K562 (cell line): ENCODE results near the gene DHCR7. TPM values are rescaled to one million over a fixed set of nuclear protein-coding genes. Genes with fewer than 3 reads are reported as not detected.

Source experiments
- ATAC-seq: fragments of 200-7000 bp; cut with Tn5 transposase; 3 replicates; pipeline ENCODE4 v1.9.1; 2020; ENCODE audit warnings: moderate library complexity
- BruUV-seq: library from RNA; stranded (reverse); fragments of 400-500 nt; replicated peaks from 2 replicates; lab custom pipeline; 2021; lab: Mats Ljungman, UMichigan
- CTCF ChIA-PET: fragments of 300-600 bp; formaldehyde crosslinking; extraction: SDS; loops from one replicate; lab custom pipeline; 2021; ENCODE audit warnings: low intra/inter-chr PET ratio; lab: Yijun Ruan, JAX
- POLR2A ChIA-PET: fragments of 300-600, 350-650 bp; sonication (Branson Sonifier 250); formaldehyde crosslinking; extraction: SDS; loops from one replicate; lab custom pipeline; 2021; ENCODE audit warnings: antibody characterized with exemption, inconsistent platforms; lab: Yijun Ruan, JAX
- DNase-seq, 4 experiments: peaks; one replicate each; pipeline versions ENCODE4 v3.0.0 to v3.0.0-alpha.2; 2011 to 2018; ENCODE audit warnings: low spot score in 3 of 4, mixed read lengths in 3 of 4; ENCODE audit errors: extremely low read depth in 1 of 4
- FAIRE-seq: peaks from 2 replicates; lab custom pipeline; 2011; peaks lifted over from hg19 to GRCh38; lab: Jason Lieb, UNC
- H2AFZ ChIP-seq: 2 replicates; pipeline ENCODE4 v1.6.0; 2011; ENCODE audit warnings: low read depth, low read length, control low read depth, inconsistent platforms
- H3K27ac ChIP-seq: fragments of 200-600 bp; 3 replicates; pipeline ENCODE4 v1.8.0; 2011; ENCODE audit warnings: low read depth, mild to moderate bottlenecking, control low read depth, inconsistent platforms, low read length, moderate library complexity, mixed read lengths; ENCODE audit errors: extremely low read depth
- H3K27me3 ChIP-seq, 2 experiments: fragments of 300-600 bp in 1 of 2; 2 replicates in 1 of 2; 3 replicates in 1 of 2; pipeline versions ENCODE4 v1.6.0 to v1.8.0; 2011; ENCODE audit warnings: inconsistent platforms in 2 of 2, low read length in 2 of 2, mild to moderate bottlenecking in 1 of 2, mixed read lengths in 1 of 2, moderate library complexity in 1 of 2; ENCODE audit not compliant: control insufficient read depth in 2 of 2, insufficient read depth in 2 of 2
- H3K36me3 ChIP-seq: fragments of 300-600 bp; 3 replicates; pipeline ENCODE4 v1.8.0; 2011; ENCODE audit warnings: mild to moderate bottlenecking, low read length, inconsistent platforms; ENCODE audit not compliant: control insufficient read depth, insufficient read depth
- H3K4me1 ChIP-seq, 2 experiments: fragments of 200-600 bp in 1 of 2; replicated peaks in 1 of 2; 2 replicates in 1 of 2; 3 replicates in 1 of 2; pipeline versions ENCODE4 v1.5.1 to v1.8.0; 2011; ENCODE audit warnings: inconsistent platforms in 2 of 2, low read length in 2 of 2, mild to moderate bottlenecking in 1 of 2, mixed read lengths in 1 of 2, moderate library complexity in 1 of 2; ENCODE audit not compliant: control insufficient read depth in 2 of 2, insufficient read depth in 2 of 2
- H3K4me2 ChIP-seq: 2 replicates; pipeline ENCODE4 v1.6.1; 2011; ENCODE audit warnings: low read length, control low read depth, inconsistent platforms, mixed read lengths; ENCODE audit not compliant: insufficient read depth
- H3K4me3 ChIP-seq: fragments of 200-600 bp; sonication (generic), shearing (Covaris generic); 2 replicates; pipeline ENCODE4 v1.5.1; 2016; ENCODE audit warnings: control low read depth, inconsistent platforms
- H3K79me2 ChIP-seq: fragments of 200-600 bp; 3 replicates; pipeline ENCODE4 v1.8.0; 2011; ENCODE audit warnings: low read length, inconsistent platforms; ENCODE audit not compliant: control insufficient read depth, insufficient read depth
- H3K9ac ChIP-seq, 2 experiments: 2 replicates each; pipeline versions ENCODE4 v1.6.0 to v1.6.1; 2011; ENCODE audit warnings: low read depth in 2 of 2, low read length in 2 of 2, control low read depth in 1 of 2, inconsistent platforms in 1 of 2, mild to moderate bottlenecking in 1 of 2, mixed read lengths in 1 of 2; ENCODE audit not compliant: insufficient read depth in 1 of 2
- H3K9me1 ChIP-seq: one replicate; pipeline ENCODE4 v1.6.0; 2011; ENCODE audit warnings: inconsistent platforms, mild to moderate bottlenecking, low read length, moderate library complexity; ENCODE audit not compliant: control insufficient read depth, insufficient read depth
- H3K9me3 ChIP-seq: replicated peaks from 2 replicates; pipeline ENCODE4 v1.5.1; 2011; ENCODE audit warnings: low read depth, low read length, inconsistent platforms; ENCODE audit not compliant: control insufficient read depth, insufficient read depth
- H4K20me1 ChIP-seq: replicated peaks from 2 replicates; pipeline ENCODE4 v1.6.1; 2011; ENCODE audit warnings: low read length, inconsistent platforms, mixed read lengths; ENCODE audit not compliant: control insufficient read depth, insufficient read depth
- EHMT2 ChIP-seq: fragments of 450-650 bp; IDR thresholded peaks from 2 replicates; pipeline ENCODE4 v1.6.1; 2018; ENCODE audit warnings: antibody characterized with exemption
- ELF1 ChIP-seq: fragments of 200-800 bp; sonication (Bioruptor generic); IDR thresholded peaks from 2 replicates; pipeline ENCODE4 v1.6.1; 2016; ENCODE audit warnings: missing genetic modification characterization, missing compliant biosample characterization
- ERF ChIP-seq: fragments of 450-650 bp; formaldehyde crosslinking; IDR thresholded peaks from 2 replicates; pipeline ENCODE4 v1.4.0; 2020; ENCODE audit warnings: mild to moderate bottlenecking, mixed read lengths
- GTF2A2 ChIP-seq: IDR thresholded peaks from 2 replicates; pipeline ENCODE4 v1.6.1; 2016; ENCODE audit warnings: mild to moderate bottlenecking, missing genetic modification characterization, missing compliant biosample characterization
- HNRNPK ChIP-seq: fragments of 200-400 bp; formaldehyde crosslinking; IDR thresholded peaks from one replicate; pipeline ENCODE4 v1.6.1; 2018; ENCODE audit warnings: mild to moderate bottlenecking, low read depth, low read length; ENCODE audit not compliant: poor library complexity, severe bottlenecking
- IRF2 ChIP-seq: sonication (generic); formaldehyde crosslinking; IDR thresholded peaks from 2 replicates; pipeline ENCODE4 v1.8.1; 2022; ENCODE audit warnings: mild to moderate bottlenecking, missing genetic modification reagents
- LCOR ChIP-seq: sonication (generic); formaldehyde crosslinking; IDR thresholded peaks from 2 replicates; pipeline ENCODE4 v1.8.0; 2022; ENCODE audit warnings: mild to moderate bottlenecking, missing genetic modification reagents
- LEF1 ChIP-seq: fragments of 450-650 bp; IDR thresholded peaks from 2 replicates; pipeline ENCODE4 v1.6.1; 2016; ENCODE audit warnings: mild to moderate bottlenecking
- MTA3 ChIP-seq: fragments of 450-650 bp; formaldehyde crosslinking; IDR thresholded peaks from 2 replicates; pipeline ENCODE4 v1.6.1; 2017; ENCODE audit warnings: mild to moderate bottlenecking, borderline replicate concordance
- NR1H2 ChIP-seq: sonication (generic); formaldehyde crosslinking; IDR thresholded peaks from 2 replicates; pipeline ENCODE4 v1.4.0; 2020; ENCODE audit warnings: mild to moderate bottlenecking, missing genetic modification reagents
- NUFIP1 ChIP-seq: fragments of 450-650 bp; IDR thresholded peaks from 2 replicates; pipeline ENCODE4 v1.6.1; 2018; ENCODE audit not compliant: partially characterized antibody
- ZNF263 ChIP-seq: sonication (generic); formaldehyde crosslinking; IDR thresholded peaks from 2 replicates; pipeline ENCODE4 v1.8.0; 2022; ENCODE audit warnings: mild to moderate bottlenecking, missing genetic modification reagents, borderline replicate concordance
- ZNF57 ChIP-seq: fragments of 450-650 bp; formaldehyde crosslinking; IDR thresholded peaks from 2 replicates; pipeline ENCODE4 v1.4.0; 2020; ENCODE audit warnings: mild to moderate bottlenecking, moderate library complexity
- WGBS: fragments of 100-300 bp; shearing (Covaris generic); methylation state at CpG from one replicate; pipeline ENCODE4 v1.1.6; 2016; ENCODE audit warnings: low coverage, mixed read lengths; ENCODE audit not compliant: insufficient coverage; ENCODE audit errors: missing lambda C conversion rate; 5-methylcytosine and 5-hydroxymethylcytosine counted together
- in situ Hi-C: fragments of 300-500 bp; cut with MboI; formaldehyde crosslinking; loops from 4 replicates; pipeline ENCODE4 v1.15.0; 2018; ENCODE audit warnings: inconsistent platforms, mixed read lengths
- intact Hi-C: fragments of 100-400 bp; cut with micrococcal nuclease; formaldehyde crosslinking; loops from 2 replicates; pipeline ENCODE4 v1.14.2; 2022
- polyA plus RNA-seq, 8 experiments: library from polyadenylated mRNA; depleted of rRNA in 4 of 8; stranded (reverse) in 5 of 8; unstranded in 3 of 8; fragments of >200 nt; fragmentation: Nextera tagmentation in 2 of 8; fragmentation: Illumina TruSeq in 1 of 8; extraction: Ambion mirVana in 2 of 8; extraction: Trizol in 1 of 8; gene quantifications; 2 replicates each; pipeline versions ENCODE4 v1.2.1 to v1.2.3, GENCODE V29; 2011 to 2014; ENCODE audit warnings: inconsistent platforms in 1 of 8, missing spikeins in 1 of 8
- total RNA-seq, 7 experiments: library from RNA; depleted of rRNA in 6 of 7; stranded (reverse); fragments of >200 nt in 6 of 7; fragmentation: Illumina TruSeq in 2 of 7; extraction: Trizol in 2 of 7; gene quantifications; 2 replicates each; pipeline versions ENCODE4 v1.2.1 to v1.2.3, GENCODE V29; 2011 to 2021; ENCODE audit warnings: low replicate concordance in 1 of 7
- TF ChIP-seq, protein P1 (sequence below): sonication (generic); formaldehyde crosslinking; IDR thresholded peaks from 2 replicates; pipeline ENCODE4 v1.8.0; 2022; ENCODE audit warnings: missing genetic modification reagents, mild to moderate bottlenecking, moderate library complexity, borderline replicate concordance
- TF ChIP-seq, protein P2 (sequence below), 2 experiments: IDR thresholded peaks; 2 replicates each; pipeline ENCODE4 v1.6.1; 2012; ENCODE audit warnings: improper control_type of control experiment in 2 of 2, low read depth in 2 of 2, low read length in 2 of 2, borderline replicate concordance in 1 of 2
- TF ChIP-seq, protein P3 (sequence below): sonication (generic); formaldehyde crosslinking; IDR thresholded peaks from 2 replicates; pipeline ENCODE4 v1.8.0; 2022; ENCODE audit warnings: mild to moderate bottlenecking, low read depth, missing genetic modification reagents

The DHCR7 gene
- total and polyA plus RNA-seq, 9 of the 15 experiments (the other 6 are each of a cell fraction or from before 2014, with no cell fraction given), result 8.4 to 192 (median 82.4) TPM

DNA sequence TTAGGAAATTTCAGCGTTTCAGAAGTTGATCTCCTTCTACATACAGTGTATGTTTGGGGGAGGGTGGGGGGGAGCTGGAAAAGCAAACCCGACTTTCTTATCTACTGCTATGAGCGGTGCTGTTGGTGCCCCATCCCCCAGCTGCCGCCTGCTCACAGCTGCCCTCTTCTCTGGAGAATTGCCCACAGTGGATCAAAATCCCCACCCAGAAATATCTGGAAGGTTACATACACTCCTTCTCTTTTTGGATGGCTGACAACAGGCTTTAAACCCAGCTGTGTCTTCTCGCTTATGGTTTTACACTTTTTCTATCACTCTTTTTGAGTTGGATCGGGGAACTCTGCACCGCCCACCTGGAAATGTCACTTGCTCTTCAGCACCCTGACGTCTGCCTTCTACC is 56.4 kb downstream of the DHCR7 start:
- WGBS, result 2% methylated on average over 8 of the region's 8 CpGs
- Histone ChIP-seq H3K9ac (no peak overlapping the region), H3K79me2 (no peaks in the 10 kb centered on the region), H4K20me1 (peaks cover 3% of the 10 kb centered on the region; the same call in 1 of the 2 replicates), H3K27me3 (peaks cover 20 to 58% of the 10 kb centered on the region in 2 experiments), H3K4me2 (no peak overlapping the region), H3K4me3 (no peak overlapping the region), H3K9me3 (no peaks in the 10 kb centered on the region), H3K4me1 (no peaks in the 10 kb centered on the region), H3K27ac (no peak overlapping the region), H3K36me3 (no peaks in the 10 kb centered on the region), H3K9me1 (no peaks in the 10 kb centered on the region), H2AFZ (no peak overlapping the region)
- BruUV-seq, result no TSS peak
- no peak for TF ChIP-seq EHMT2
- no peak for TF ChIP-seq HNRNPK
- no peak for TF ChIP-seq ZNF57 (CRISPR knock-in tag)
- TF ChIP-seq NR1H2 (CRISPR knock-in tag), result no peak
- TF ChIP-seq ELF1 (tag), result no peak
- TF ChIP-seq LCOR (CRISPR knock-in tag), result no peak
- no peak for TF ChIP-seq IRF2 (CRISPR knock-in tag)
- TF ChIP-seq NUFIP1, result no peak
- no peak for TF ChIP-seq ERF
- TF ChIP-seq LEF1, result no peak
- TF ChIP-seq, protein P1, sequence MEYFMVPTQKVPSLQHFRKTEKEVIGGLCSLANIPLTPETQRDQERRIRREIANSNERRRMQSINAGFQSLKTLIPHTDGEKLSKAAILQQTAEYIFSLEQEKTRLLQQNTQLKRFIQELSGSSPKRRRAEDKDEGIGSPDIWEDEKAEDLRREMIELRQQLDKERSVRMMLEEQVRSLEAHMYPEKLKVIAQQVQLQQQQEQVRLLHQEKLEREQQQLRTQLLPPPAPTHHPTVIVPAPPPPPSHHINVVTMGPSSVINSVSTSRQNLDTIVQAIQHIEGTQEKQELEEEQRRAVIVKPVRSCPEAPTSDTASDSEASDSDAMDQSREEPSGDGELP (CRISPR knock-in tag), result no peak
- TF ChIP-seq, protein P2, sequence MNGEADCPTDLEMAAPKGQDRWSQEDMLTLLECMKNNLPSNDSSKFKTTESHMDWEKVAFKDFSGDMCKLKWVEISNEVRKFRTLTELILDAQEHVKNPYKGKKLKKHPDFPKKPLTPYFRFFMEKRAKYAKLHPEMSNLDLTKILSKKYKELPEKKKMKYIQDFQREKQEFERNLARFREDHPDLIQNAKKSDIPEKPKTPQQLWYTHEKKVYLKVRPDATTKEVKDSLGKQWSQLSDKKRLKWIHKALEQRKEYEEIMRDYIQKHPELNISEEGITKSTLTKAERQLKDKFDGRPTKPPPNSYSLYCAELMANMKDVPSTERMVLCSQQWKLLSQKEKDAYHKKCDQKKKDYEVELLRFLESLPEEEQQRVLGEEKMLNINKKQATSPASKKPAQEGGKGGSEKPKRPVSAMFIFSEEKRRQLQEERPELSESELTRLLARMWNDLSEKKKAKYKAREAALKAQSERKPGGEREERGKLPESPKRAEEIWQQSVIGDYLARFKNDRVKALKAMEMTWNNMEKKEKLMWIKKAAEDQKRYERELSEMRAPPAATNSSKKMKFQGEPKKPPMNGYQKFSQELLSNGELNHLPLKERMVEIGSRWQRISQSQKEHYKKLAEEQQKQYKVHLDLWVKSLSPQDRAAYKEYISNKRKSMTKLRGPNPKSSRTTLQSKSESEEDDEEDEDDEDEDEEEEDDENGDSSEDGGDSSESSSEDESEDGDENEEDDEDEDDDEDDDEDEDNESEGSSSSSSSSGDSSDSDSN (IDR thresholded peaks at IDR 0.05; ENCODE audit: borderline replicate concordance in 1 of 2, low read depth in 2 of 2, low read length in 2 of 2), result no peak
- TF ChIP-seq, protein P3, sequence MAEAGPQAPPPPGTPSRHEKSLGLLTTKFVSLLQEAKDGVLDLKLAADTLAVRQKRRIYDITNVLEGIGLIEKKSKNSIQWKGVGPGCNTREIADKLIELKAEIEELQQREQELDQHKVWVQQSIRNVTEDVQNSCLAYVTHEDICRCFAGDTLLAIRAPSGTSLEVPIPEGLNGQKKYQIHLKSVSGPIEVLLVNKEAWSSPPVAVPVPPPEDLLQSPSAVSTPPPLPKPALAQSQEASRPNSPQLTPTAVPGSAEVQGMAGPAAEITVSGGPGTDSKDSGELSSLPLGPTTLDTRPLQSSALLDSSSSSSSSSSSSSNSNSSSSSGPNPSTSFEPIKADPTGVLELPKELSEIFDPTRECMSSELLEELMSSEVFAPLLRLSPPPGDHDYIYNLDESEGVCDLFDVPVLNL (CRISPR knock-in tag), result no peak
- TF ChIP-seq ZNF263 (CRISPR knock-in tag), result no peak
- no peak for TF ChIP-seq MTA3
- no peak for TF ChIP-seq GTF2A2 (tag)
- ATAC-seq (no peak), DNase-seq (no peak), FAIRE-seq (no peak)
- ChIA-PET POLR2A (interaction anchor here (1.0 kb wide), 1 partner anchor 50 kb away, joined by 5 read pairs; no protein-coding TSS in a partner anchor), CTCF (no interaction called here)
- in situ Hi-C loops, result no loop called here
- intact Hi-C loops, result no loop called here
